HEK293 (cell line): ENCODE measurements around the gene SP3.
A peak's percentile ranks its signal among the peaks of the same experiment; 100 is the strongest.

Source experiments
- CTCF ChIA-PET: fragments of 350-600 bp; formaldehyde crosslinking; extraction: SDS; loops from one replicate; lab custom pipeline; 2021; ENCODE audit warnings: antibody characterized with exemption; lab: Yijun Ruan, JAX
- POLR2A ChIA-PET: fragments of 300-600 bp; formaldehyde crosslinking; extraction: SDS; loops from one replicate; lab custom pipeline; 2020; ENCODE audit warnings: antibody characterized with exemption, inconsistent platforms; lab: Yijun Ruan, JAX
- H3K27ac ChIP-seq: fragments of 200-500 bp; sonication (Bioruptor generic); 2 replicates; pipeline ENCODE4 v1.5.1; 2014; ENCODE audit warnings: low read depth, low read length, control low read depth, inconsistent platforms; ENCODE audit errors: extremely low read depth
- H3K36me3 ChIP-seq, 2 experiments: fragments of 200-500 bp in 1 of 2; sonication (Bioruptor generic) in 1 of 2; 1 replicate in 1 of 2; 2 replicates in 1 of 2; pipeline ENCODE4 v1.5.1; 2014 to 2017; ENCODE audit warnings: inconsistent platforms in 2 of 2, low read length in 2 of 2; ENCODE audit not compliant: control insufficient read depth in 2 of 2, insufficient read depth in 1 of 2
- H3K4me1 ChIP-seq: fragments of 200-500 bp; sonication (Bioruptor generic); 2 replicates; pipeline ENCODE4 v1.5.1; 2014; ENCODE audit warnings: mild to moderate bottlenecking, low read length, inconsistent platforms; ENCODE audit not compliant: control insufficient read depth, insufficient read depth
- H3K4me3 ChIP-seq: 2 replicates; pipeline ENCODE4 v1.5.1; 2011; ENCODE audit warnings: low read depth, mild to moderate bottlenecking, control low read depth, low read length, moderate library complexity
- H3K9me3 ChIP-seq: fragments of 200-500 bp; sonication (Bioruptor generic); 2 replicates; pipeline ENCODE4 v1.5.1; 2014; ENCODE audit warnings: low read depth, low read length, inconsistent platforms; ENCODE audit not compliant: control insufficient read depth, insufficient read depth
- GLI2 ChIP-seq: fragments of 450-650 bp; formaldehyde crosslinking; IDR thresholded peaks from 2 replicates; pipeline ENCODE4; 2017; ENCODE audit warnings: missing biosample characterization, missing genetic modification characterization, low read depth, borderline replicate concordance
- KLF7 ChIP-seq: fragments of 450-650 bp; formaldehyde crosslinking; IDR thresholded peaks from 2 replicates; pipeline ENCODE4 v1.5.1; 2016; ENCODE audit warnings: missing biosample characterization, missing genetic modification characterization, borderline replicate concordance
- MEIS1 ChIP-seq: sonication (generic); formaldehyde crosslinking; IDR thresholded peaks from 2 replicates; pipeline ENCODE4 v1.8.1; 2022; ENCODE audit warnings: missing genetic modification reagents, mild to moderate bottlenecking, borderline replicate concordance
- MZF1 ChIP-seq: fragments of 450-650 bp; formaldehyde crosslinking; IDR thresholded peaks from 2 replicates; pipeline ENCODE4 v1.5.1; 2017; ENCODE audit warnings: missing biosample characterization, missing genetic modification characterization, borderline replicate concordance
- REPIN1 ChIP-seq: fragments of 450-650 bp; formaldehyde crosslinking; IDR thresholded peaks from 2 replicates; pipeline ENCODE4 v1.5.1; 2017; ENCODE audit warnings: missing biosample characterization, missing genetic modification characterization, low read depth
- SP2 ChIP-seq: fragments of 450-650 bp; formaldehyde crosslinking; IDR thresholded peaks from 2 replicates; pipeline ENCODE4 v1.5.1; 2016; ENCODE audit warnings: missing biosample characterization, missing genetic modification characterization
- SP7 ChIP-seq: fragments of 450-650 bp; formaldehyde crosslinking; IDR thresholded peaks from 2 replicates; pipeline ENCODE4 v1.5.1; 2016; ENCODE audit warnings: missing biosample characterization, missing genetic modification characterization
- TSHZ1 ChIP-seq: fragments of 450-650 bp; formaldehyde crosslinking; IDR thresholded peaks from 2 replicates; pipeline ENCODE4 v1.5.1; 2016; ENCODE audit warnings: missing biosample characterization, missing genetic modification characterization, borderline replicate concordance
- ZBTB17 ChIP-seq: fragments of 450-650 bp; formaldehyde crosslinking; IDR thresholded peaks from 2 replicates; pipeline ENCODE4 v1.5.1; 2016; ENCODE audit warnings: missing biosample characterization, missing genetic modification characterization
- ZBTB26 ChIP-seq: fragments of 450-650 bp; formaldehyde crosslinking; optimal IDR thresholded peaks from 2 replicates; pipeline ENCODE3; 2016; ENCODE audit warnings: missing biosample characterization, mild to moderate bottlenecking, missing genetic modification characterization
- ZEB2 ChIP-seq: fragments of 450-650 bp; formaldehyde crosslinking; IDR thresholded peaks from 2 replicates; pipeline ENCODE4 v1.5.1; 2016; ENCODE audit warnings: missing biosample characterization, missing genetic modification characterization
- ZFP3 ChIP-seq: fragments of 450-650 bp; formaldehyde crosslinking; IDR thresholded peaks from 2 replicates; pipeline ENCODE4 v1.5.1; 2016; ENCODE audit warnings: low read depth, missing biosample characterization, missing genetic modification characterization
- ZFP69B ChIP-seq: fragments of 450-650 bp; formaldehyde crosslinking; IDR thresholded peaks from 2 replicates; pipeline ENCODE4 v1.5.1; 2016; ENCODE audit warnings: missing biosample characterization, missing genetic modification characterization
- ZNF157 ChIP-seq: fragments of 450-650 bp; formaldehyde crosslinking; IDR thresholded peaks from 2 replicates; pipeline ENCODE4 v1.5.1; 2016; ENCODE audit warnings: missing biosample characterization, missing genetic modification characterization
- ZNF24 ChIP-seq: fragments of 450-650 bp; formaldehyde crosslinking; IDR thresholded peaks from 2 replicates; pipeline ENCODE4 v1.5.1; 2016; ENCODE audit warnings: missing biosample characterization, missing genetic modification characterization
- ZNF354C ChIP-seq: fragments of 450-650 bp; formaldehyde crosslinking; IDR thresholded peaks from 2 replicates; pipeline ENCODE4 v1.5.1; 2016; ENCODE audit warnings: missing biosample characterization, missing genetic modification characterization, low read depth, borderline replicate concordance
- ZNF433 ChIP-seq: fragments of 450-650 bp; formaldehyde crosslinking; IDR thresholded peaks from 2 replicates; pipeline ENCODE4 v1.5.1; 2016; ENCODE audit warnings: missing biosample characterization, missing genetic modification characterization, low read depth
- ZNF555 ChIP-seq: fragments of 450-650 bp; formaldehyde crosslinking; conservative IDR thresholded peaks from 2 replicates; pipeline ENCODE4 v1.5.1; 2017; ENCODE audit warnings: missing biosample characterization, mild to moderate bottlenecking, missing genetic modification characterization, inconsistent platforms
- ZNF645 ChIP-seq: fragments of 450-650 bp; formaldehyde crosslinking; IDR thresholded peaks from 2 replicates; pipeline ENCODE4; 2016; ENCODE audit warnings: missing biosample characterization, missing genetic modification characterization
- ZNF658 ChIP-seq: fragments of 450-650 bp; formaldehyde crosslinking; IDR thresholded peaks from 2 replicates; pipeline ENCODE4; 2016; ENCODE audit warnings: missing biosample characterization, missing genetic modification characterization
- ZNF677 ChIP-seq: fragments of 450-650 bp; IDR thresholded peaks from 2 replicates; pipeline ENCODE4 v1.5.0; 2018; ENCODE audit warnings: missing biosample characterization, mild to moderate bottlenecking, missing genetic modification characterization, moderate library complexity

Gene SP3

GRCh38 chr2:173983391-173983871 lies 18.3 kb upstream of the SP3 start:
- CTCF ChIA-PET: interaction anchor here (0.7 kb wide), 1 partner anchor 478 kb away, joined by 4 read pairs; no protein-coding TSS in a partner anchor
- Histone ChIP-seq H3K27ac (no peak overlapping the region), H3K36me3 (no peaks in the 10 kb centered on the region)
- TF ChIP-seq ZNF555 (tag by site-specific recombination): no peak
- TF ChIP-seq, all 188 proteins: peak for 0
- Histone ChIP-seq H3K4me1 (no peaks in the 10 kb centered on the region), H3K4me3 (no peak overlapping the region), H3K9me3 (no peaks in the 10 kb centered on the region)
- POLR2A ChIA-PET: no interaction called here

- POLR2A ChIA-PET: no interaction called here
- no peak overlapping the region for H3K4me3 ChIP-seq
- CTCF ChIA-PET: no interaction called here
These were observed 17.7 kb upstream of the SP3 start for GRCh38 chr2:173982918-173983317.

GRCh38 chr2:173982182-173982714 lies 17.1 kb upstream of the SP3 start:
- ChIA-PET POLR2A (no interaction called here), CTCF (interaction anchor here (0.6 kb wide), 1 partner anchor 163 kb away, joined by 3 read pairs; no protein-coding TSS in a partner anchor)
- Histone ChIP-seq H3K4me3 (no peak overlapping the region), H3K36me3 (no peaks in the 10 kb centered on the region), H3K9me3 (no peaks in the 10 kb centered on the region)
- no peak for TF ChIP-seq GLI2
- no peak for TF ChIP-seq ZFP69B (tag by site-specific recombination)
- TF ChIP-seq KLF7: no peak
- TF ChIP-seq ZNF157 (tag by site-specific recombination): no peak
- TF ChIP-seq ZNF354C: no peak
- TF ChIP-seq MEIS1 (CRISPR knock-in tag): no peak
- TF ChIP-seq ZBTB26 (tag by site-specific recombination): no peak
- no peak for TF ChIP-seq TSHZ1 (tag by site-specific recombination)
- TF ChIP-seq ZNF433 (tag by site-specific recombination): no peak
- no peak for TF ChIP-seq ZNF24 (tag by site-specific recombination)
- no peak for TF ChIP-seq REPIN1 (tag by site-specific recombination)
- no peak for TF ChIP-seq ZFP3 (tag by site-specific recombination)
- no peak for TF ChIP-seq SP7 (tag by site-specific recombination)
- TF ChIP-seq ZNF658 (tag by site-specific recombination): no peak
- TF ChIP-seq ZEB2 (tag by site-specific recombination): no peak
- no peak for TF ChIP-seq ZBTB17 (tag by site-specific recombination)
- no peak for TF ChIP-seq ZNF645 (tag by site-specific recombination)
- TF ChIP-seq, all 188 proteins: peak for 0
- Histone ChIP-seq H3K4me1 (no peaks in the 10 kb centered on the region), H3K27ac (no peak overlapping the region)

More at GRCh38 chr2:173982918-173983317, 17.7 kb upstream of the SP3 start:
- TF ChIP-seq ZNF157 (tag by site-specific recombination) (no peak), ZNF677 (tag by site-specific recombination) (no peak), MZF1 (tag by site-specific recombination) (peak; percentile 48; the same call in 1 of the 2 replicates), SP2 (tag by site-specific recombination) (no peak)
- TF ChIP-seq, all 188 proteins: peak for 1
- no peaks in the 10 kb centered on the region for H3K4me1 ChIP-seq
- no peaks in the 10 kb centered on the region for H3K36me3 ChIP-seq
- no peaks in the 10 kb centered on the region for H3K9me3 ChIP-seq
- no peak overlapping the region for H3K27ac ChIP-seq
